Measurements from ENCODE around the gene RCCD1. TPM values are rescaled to one million over a fixed set of nuclear protein-coding genes. Genes with fewer than 3 reads are reported as not detected.

Gene RCCD1
- total and polyA plus RNA-seq, 2 of the 8 experiments (the other 6 are each of a cell fraction or from before 2014, with no cell fraction given) = 9.9 to 18.8 TPM

GRCh38 chr15:90994417-90995311 lies 40.0 kb downstream of the RCCD1 start, which contains the start of gene PRC1 (continued):
- peak; percentile 51; the same call in 1 of the 2 replicates for TF ChIP-seq ATF3 (IDR thresholded peaks at IDR 0.05; ENCODE audit: insufficient read depth, low read depth, low read length)

Measured in H1 (cell line).